SK-N-SH (cell line): ENCODE results near the gene FAM168A. TPM values are rescaled to one million over a fixed set of nuclear protein-coding genes. Genes with fewer than 3 reads are reported as not detected.

ENCODE experiments used
- CTCF ChIA-PET: fragments of 300-600, 350-600 bp; formaldehyde crosslinking; extraction: SDS; loops from one replicate; lab custom pipeline; 2021; lab: Yijun Ruan, JAX
- POLR2A ChIA-PET: fragments of 350-600 bp; sonication (Branson Sonifier 250); formaldehyde crosslinking; extraction: SDS; loops from one replicate; lab custom pipeline; 2020; ENCODE audit warnings: antibody characterized with exemption, inconsistent platforms; lab: Yijun Ruan, JAX
- DNase-seq: peaks from one replicate; pipeline ENCODE4 v3.0.0; 2012
- H2AFZ ChIP-seq: fragments of 200-600 bp; sonication (generic); 2 replicates; pipeline ENCODE4 v1.8.1; 2016; ENCODE audit warnings: antibody characterized with exemption, mild to moderate bottlenecking, low read depth
- H3F3A ChIP-seq: fragments of 200-600 bp; sonication (generic); replicated peaks from 2 replicates; pipeline ENCODE3; 2016; ENCODE audit warnings: antibody characterized with exemption, mild to moderate bottlenecking; ENCODE audit not compliant: insufficient read depth
- H3K27ac ChIP-seq, 2 experiments: fragments of 200-500 bp in 1 of 2; fragments of 200-600 bp in 1 of 2; sonication (Bioruptor generic) in 1 of 2; sonication (generic), shearing (Covaris generic) in 1 of 2; 2 replicates each; pipeline versions ENCODE4 v1.5.1 to v1.6.1; 2014 to 2016; ENCODE audit warnings: low read depth in 2 of 2, inconsistent platforms in 1 of 2, low read length in 1 of 2, mild to moderate bottlenecking in 1 of 2, mixed read lengths in 1 of 2
- H3K27me3 ChIP-seq: fragments of 200-600 bp; sonication (generic), shearing (Covaris generic); 2 replicates; pipeline ENCODE4 v1.6.1; 2016; ENCODE audit warnings: mixed run types; ENCODE audit not compliant: insufficient read depth
- H3K36me3 ChIP-seq, 2 experiments: fragments of 200-500 bp in 1 of 2; fragments of 200-600 bp in 1 of 2; sonication (Bioruptor generic) in 1 of 2; sonication (generic) in 1 of 2; replicated peaks in 1 of 2; 2 replicates each; pipeline versions ENCODE3 to v1.5.1; 2014 to 2016; ENCODE audit warnings: low read length in 1 of 2, mild to moderate bottlenecking in 1 of 2; ENCODE audit not compliant: insufficient read depth in 2 of 2, control insufficient read depth in 1 of 2
- H3K4me1 ChIP-seq, 2 experiments: fragments of 200-500 bp in 1 of 2; fragments of 200-600 bp in 1 of 2; sonication (Bioruptor generic) in 1 of 2; sonication (generic), shearing (Covaris generic) in 1 of 2; 2 replicates each; pipeline versions ENCODE4 v1.5.1 to v1.6.1; 2014 to 2016; ENCODE audit warnings: low read depth in 1 of 2, low read length in 1 of 2, mixed run types in 1 of 2; ENCODE audit not compliant: insufficient read depth in 2 of 2, control insufficient read depth in 1 of 2
- H3K4me2 ChIP-seq: fragments of 200-600 bp; sonication (generic), shearing (Covaris generic); 2 replicates; pipeline ENCODE4 v1.6.1; 2017; ENCODE audit warnings: mixed run types
- H3K4me3 ChIP-seq, 2 experiments: fragments of 200-500 bp in 1 of 2; fragments of 200-600 bp in 1 of 2; sonication (Bioruptor generic) in 1 of 2; sonication (generic), shearing (Covaris generic) in 1 of 2; 2 replicates each; pipeline versions ENCODE4 v1.5.1 to v1.8.1; 2014 to 2016; ENCODE audit warnings: low read depth in 2 of 2, inconsistent platforms in 1 of 2, low read length in 1 of 2, mild to moderate bottlenecking in 1 of 2, mixed read lengths in 1 of 2, moderate library complexity in 1 of 2
- H3K79me2 ChIP-seq: fragments of 200-600 bp; sonication (generic); 2 replicates; pipeline ENCODE4 v1.8.1; 2017; ENCODE audit warnings: mild to moderate bottlenecking; ENCODE audit not compliant: insufficient read depth
- H3K9ac ChIP-seq: fragments of 200-600 bp; sonication (generic); 2 replicates; pipeline ENCODE4 v1.6.1; 2017; ENCODE audit warnings: mixed run types
- H3K9me2 ChIP-seq: fragments of 200-600 bp; sonication (generic); 2 replicates; pipeline ENCODE4 v1.6.1; 2017; ENCODE audit warnings: mixed run types
- H3K9me3 ChIP-seq: fragments of 200-600 bp; sonication (generic); 2 replicates; pipeline ENCODE4 v1.6.1; 2017; ENCODE audit warnings: mixed run types, mild to moderate bottlenecking, moderate library complexity
- H4K20me1 ChIP-seq: fragments of 200-600 bp; sonication (generic); 2 replicates; pipeline ENCODE4 v1.6.1; 2017; ENCODE audit warnings: mild to moderate bottlenecking, mixed run types; ENCODE audit not compliant: insufficient read depth
- CHD2 ChIP-seq: fragments of 150-350 bp; IDR thresholded peaks from 2 replicates; pipeline ENCODE4 v1.6.1; 2018; ENCODE audit warnings: low read length; ENCODE audit not compliant: partially characterized antibody
- EZH2phosphoT487 ChIP-seq: fragments of 200-600 bp; sonication (generic); IDR thresholded peaks from 2 replicates; pipeline ENCODE4 v1.6.1; 2017; ENCODE audit warnings: low read depth, mixed run types, mild to moderate bottlenecking, antibody characterized with exemption, moderate library complexity, borderline replicate concordance
- FOXJ3 ChIP-seq: sonication (generic); formaldehyde crosslinking; IDR thresholded peaks from 2 replicates; pipeline ENCODE4 v1.5.1; 2020; ENCODE audit warnings: mild to moderate bottlenecking, missing genetic modification reagents
- FOXM1 ChIP-seq: IDR thresholded peaks from 2 replicates; pipeline ENCODE4 v1.4.0; 2012; ENCODE audit warnings: low read depth, mild to moderate bottlenecking
- GABPA ChIP-seq: IDR thresholded peaks from 2 replicates; pipeline ENCODE4 v1.4.0; 2012; ENCODE audit warnings: low read depth, mild to moderate bottlenecking
- JUND ChIP-seq: IDR thresholded peaks from 2 replicates; pipeline ENCODE4 v1.4.0; 2012
- MEF2A ChIP-seq: IDR thresholded peaks from 2 replicates; pipeline ENCODE4 v1.4.0; 2012; ENCODE audit warnings: low read depth, borderline replicate concordance
- MXI1 ChIP-seq: IDR thresholded peaks from 2 replicates; pipeline ENCODE4 v1.6.1; 2012; ENCODE audit warnings: mild to moderate bottlenecking, low read depth, low read length, improper control_type of control experiment
- NRF1 ChIP-seq: IDR thresholded peaks from 2 replicates; pipeline ENCODE4 v1.6.1; 2012; ENCODE audit warnings: low read depth, mild to moderate bottlenecking, low read length
- RAD21 ChIP-seq: IDR thresholded peaks from 2 replicates; pipeline ENCODE4 v1.6.1; 2012; ENCODE audit warnings: mild to moderate bottlenecking, low read length
- RFX5 ChIP-seq: IDR thresholded peaks from 2 replicates; pipeline ENCODE4 v1.6.1; 2012; ENCODE audit warnings: mild to moderate bottlenecking, improper control_type of control experiment, low read length
- RXRA ChIP-seq: IDR thresholded peaks from 2 replicates; pipeline ENCODE4 v1.4.0; 2012; ENCODE audit warnings: low read depth, mild to moderate bottlenecking, borderline replicate concordance
- SIN3A ChIP-seq: IDR thresholded peaks from 2 replicates; pipeline ENCODE4 v1.6.1; 2012; ENCODE audit warnings: low read depth, mild to moderate bottlenecking, low read length, moderate library complexity, borderline replicate concordance
- SMC3 ChIP-seq: IDR thresholded peaks from 2 replicates; pipeline ENCODE4 v1.6.1; 2012; ENCODE audit warnings: low read depth, low read length, improper control_type of control experiment
- TAF1 ChIP-seq: IDR thresholded peaks from 2 replicates; pipeline ENCODE4 v1.6.1; 2012; ENCODE audit warnings: low read depth, mild to moderate bottlenecking, low read length, moderate library complexity, borderline replicate concordance
- TCF12 ChIP-seq: IDR thresholded peaks from 2 replicates; pipeline ENCODE4 v1.4.0; 2012
- WGBS: methylation state at CpG from one replicate; pipeline ENCODE4 v1.1.6; 2017; ENCODE audit warnings: low lambda C conversion rate; 5-methylcytosine and 5-hydroxymethylcytosine counted together
- polyA plus RNA-seq, 3 experiments: library from polyadenylated mRNA; depleted of rRNA; stranded (reverse); fragments of >200 nt; gene quantifications; 2 replicates each; pipeline ENCODE4 v1.2.3, GENCODE V29; 2012
- TF ChIP-seq, protein P1 (sequence below): IDR thresholded peaks from 2 replicates; pipeline ENCODE4 v1.4.0; 2012; ENCODE audit warnings: low read depth, borderline replicate concordance
- TF ChIP-seq, protein P2 (sequence below): IDR thresholded peaks from 2 replicates; pipeline ENCODE4 v1.4.0; 2012; ENCODE audit warnings: low read depth
- TF ChIP-seq, protein P3 (sequence below): IDR thresholded peaks from 2 replicates; pipeline ENCODE4; 2012
- TF ChIP-seq, protein P4 (sequence below): IDR thresholded peaks from 2 replicates; pipeline ENCODE4 v1.6.1; 2012; ENCODE audit warnings: mild to moderate bottlenecking, low read depth, low read length, moderate library complexity

The FAM168A gene
- polyA plus RNA-seq, 1 of the 3 experiments (the other 2 are of a cell fraction): 17.8 TPM

DNA sequence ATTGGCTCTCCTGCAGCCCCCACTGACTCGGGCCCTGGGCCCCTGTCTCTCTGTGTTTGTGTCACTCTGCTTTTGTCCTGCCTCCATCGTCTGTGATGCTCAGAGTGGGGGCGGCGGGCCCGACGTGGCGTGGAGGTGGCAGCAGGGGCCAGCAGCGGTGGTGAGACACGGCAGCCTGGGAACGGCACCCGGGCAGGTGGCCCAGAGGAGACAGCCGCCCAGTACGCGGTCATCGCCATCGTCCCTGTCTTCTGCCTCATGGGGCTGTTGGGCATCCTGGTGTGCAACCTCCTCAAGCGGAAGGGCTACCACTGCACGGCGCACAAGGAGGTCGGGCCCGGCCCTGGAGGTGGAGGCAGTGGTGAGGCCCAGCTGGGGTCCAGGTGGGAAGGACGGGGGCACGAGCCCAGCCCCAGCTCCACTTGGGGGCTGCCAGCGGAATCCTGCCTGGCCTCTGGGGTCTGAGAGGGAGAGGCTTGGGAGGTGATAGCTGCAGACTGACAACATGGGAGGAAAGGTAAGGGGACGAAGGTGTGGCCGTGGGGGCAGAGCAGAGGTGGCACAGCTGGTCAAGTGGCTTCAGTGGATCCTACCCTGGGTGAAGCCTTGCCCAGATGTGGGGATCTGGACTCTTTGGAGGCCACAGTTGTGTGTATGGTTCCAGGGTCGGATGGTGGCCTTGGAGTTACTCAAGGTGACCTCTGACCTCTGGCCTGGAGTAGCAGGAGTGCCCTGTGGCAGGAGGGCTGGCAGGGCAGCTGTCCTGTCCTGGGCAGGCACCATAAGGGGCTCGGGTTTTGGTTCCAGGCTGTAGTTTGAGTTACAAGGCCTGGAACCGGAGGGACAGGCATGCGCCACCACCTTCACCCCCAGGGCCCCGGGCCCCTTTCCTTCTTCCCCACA lies 205.6 kb downstream of the FAM168A start:
- no peak overlapping the region for H3K4me3 ChIP-seq
- peaks cover 5% of the 10 kb centered on the region for H3F3A ChIP-seq
- H3K27ac ChIP-seq: no peak overlapping the region
- H3K27me3 ChIP-seq: no peaks in the 10 kb centered on the region
- H3K9me3 ChIP-seq: no peaks in the 10 kb centered on the region
- ChIA-PET POLR2A (no interaction called here), CTCF (interaction anchor here (0.6 to 10.0 kb wide), 30 partner anchors 8 to 294 kb away, joined by 3 to 144 read pairs (median 7); partner anchors contain the start of gene RELT)
- TF ChIP-seq EZH2phosphoT487 (no peak), FOXJ3 (no peak), SIN3A (no peak), CHD2 (no peak), RAD21 (no peak), MXI1 (no peak), RFX5 (no peak), FOXM1 (no peak), GABPA (no peak), TAF1 (no peak), TCF12 (no peak), MEF2A (no peak)
- TF ChIP-seq, protein P1, sequence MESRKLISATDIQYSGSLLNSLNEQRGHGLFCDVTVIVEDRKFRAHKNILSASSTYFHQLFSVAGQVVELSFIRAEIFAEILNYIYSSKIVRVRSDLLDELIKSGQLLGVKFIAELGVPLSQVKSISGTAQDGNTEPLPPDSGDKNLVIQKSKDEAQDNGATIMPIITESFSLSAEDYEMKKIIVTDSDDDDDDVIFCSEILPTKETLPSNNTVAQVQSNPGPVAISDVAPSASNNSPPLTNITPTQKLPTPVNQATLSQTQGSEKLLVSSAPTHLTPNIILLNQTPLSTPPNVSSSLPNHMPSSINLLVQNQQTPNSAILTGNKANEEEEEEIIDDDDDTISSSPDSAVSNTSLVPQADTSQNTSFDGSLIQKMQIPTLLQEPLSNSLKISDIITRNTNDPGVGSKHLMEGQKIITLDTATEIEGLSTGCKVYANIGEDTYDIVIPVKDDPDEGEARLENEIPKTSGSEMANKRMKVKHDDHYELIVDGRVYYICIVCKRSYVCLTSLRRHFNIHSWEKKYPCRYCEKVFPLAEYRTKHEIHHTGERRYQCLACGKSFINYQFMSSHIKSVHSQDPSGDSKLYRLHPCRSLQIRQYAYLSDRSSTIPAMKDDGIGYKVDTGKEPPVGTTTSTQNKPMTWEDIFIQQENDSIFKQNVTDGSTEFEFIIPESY: no peak
- TF ChIP-seq, protein P2, sequence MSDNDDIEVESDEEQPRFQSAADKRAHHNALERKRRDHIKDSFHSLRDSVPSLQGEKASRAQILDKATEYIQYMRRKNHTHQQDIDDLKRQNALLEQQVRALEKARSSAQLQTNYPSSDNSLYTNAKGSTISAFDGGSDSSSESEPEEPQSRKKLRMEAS: no peak
- 93% methylated on average over 29 of the region's 31 CpGs for WGBS
- no peaks in the 10 kb centered on the region for H3K9me2 ChIP-seq
- H3K4me2 ChIP-seq: no peak overlapping the region
- H4K20me1 ChIP-seq: peaks cover 8% of the 10 kb centered on the region; the same call in 1 of the 2 replicates
- H3K79me2 ChIP-seq: peaks cover 8% of the 10 kb centered on the region
- no peak overlapping the region for H2AFZ ChIP-seq
- no peak for DNase-seq
- H3K36me3 ChIP-seq: no peaks in the 10 kb centered on the region
- H3K4me1 ChIP-seq: peaks cover 0 to 12% of the 10 kb centered on the region in 2 experiments; a peak in 1 of 4 replicates
- H3K9ac ChIP-seq: no peak overlapping the region

DNA sequence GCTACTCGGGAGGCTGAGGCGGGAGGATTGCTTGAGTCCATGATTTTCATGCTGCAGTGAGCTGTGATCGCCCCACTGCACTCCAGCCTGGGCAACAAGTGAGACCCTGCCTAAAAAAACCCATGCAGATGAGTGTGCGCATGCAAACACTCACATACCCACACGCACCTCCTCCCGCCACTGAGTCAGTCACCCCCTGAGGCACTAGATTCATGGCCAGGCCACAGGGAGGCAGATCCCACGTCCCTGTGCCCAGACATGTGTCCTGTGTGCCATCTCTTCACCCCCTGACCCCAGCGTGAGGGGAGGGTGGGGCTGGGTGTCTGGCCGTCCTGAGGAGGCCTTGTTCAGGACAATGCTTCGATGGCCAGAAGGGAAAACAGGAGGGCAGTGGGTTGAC lies 206.2 kb downstream of the FAM168A start:
- no peak for TF ChIP-seq CHD2
- TF ChIP-seq NRF1: no peak
- no peak for TF ChIP-seq RXRA
- TF ChIP-seq FOXJ3: no peak
- no peak for TF ChIP-seq JUND
- TF ChIP-seq SMC3: no peak
- no peak for TF ChIP-seq MXI1
- TF ChIP-seq SIN3A: no peak
- TF ChIP-seq, protein P3, sequence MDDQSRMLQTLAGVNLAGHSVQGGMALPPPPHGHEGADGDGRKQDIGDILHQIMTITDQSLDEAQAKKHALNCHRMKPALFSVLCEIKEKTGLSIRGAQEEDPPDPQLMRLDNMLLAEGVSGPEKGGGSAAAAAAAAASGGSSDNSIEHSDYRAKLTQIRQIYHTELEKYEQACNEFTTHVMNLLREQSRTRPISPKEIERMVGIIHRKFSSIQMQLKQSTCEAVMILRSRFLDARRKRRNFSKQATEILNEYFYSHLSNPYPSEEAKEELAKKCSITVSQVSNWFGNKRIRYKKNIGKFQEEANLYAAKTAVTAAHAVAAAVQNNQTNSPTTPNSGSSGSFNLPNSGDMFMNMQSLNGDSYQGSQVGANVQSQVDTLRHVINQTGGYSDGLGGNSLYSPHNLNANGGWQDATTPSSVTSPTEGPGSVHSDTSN: no peak
- TF ChIP-seq, protein P4, sequence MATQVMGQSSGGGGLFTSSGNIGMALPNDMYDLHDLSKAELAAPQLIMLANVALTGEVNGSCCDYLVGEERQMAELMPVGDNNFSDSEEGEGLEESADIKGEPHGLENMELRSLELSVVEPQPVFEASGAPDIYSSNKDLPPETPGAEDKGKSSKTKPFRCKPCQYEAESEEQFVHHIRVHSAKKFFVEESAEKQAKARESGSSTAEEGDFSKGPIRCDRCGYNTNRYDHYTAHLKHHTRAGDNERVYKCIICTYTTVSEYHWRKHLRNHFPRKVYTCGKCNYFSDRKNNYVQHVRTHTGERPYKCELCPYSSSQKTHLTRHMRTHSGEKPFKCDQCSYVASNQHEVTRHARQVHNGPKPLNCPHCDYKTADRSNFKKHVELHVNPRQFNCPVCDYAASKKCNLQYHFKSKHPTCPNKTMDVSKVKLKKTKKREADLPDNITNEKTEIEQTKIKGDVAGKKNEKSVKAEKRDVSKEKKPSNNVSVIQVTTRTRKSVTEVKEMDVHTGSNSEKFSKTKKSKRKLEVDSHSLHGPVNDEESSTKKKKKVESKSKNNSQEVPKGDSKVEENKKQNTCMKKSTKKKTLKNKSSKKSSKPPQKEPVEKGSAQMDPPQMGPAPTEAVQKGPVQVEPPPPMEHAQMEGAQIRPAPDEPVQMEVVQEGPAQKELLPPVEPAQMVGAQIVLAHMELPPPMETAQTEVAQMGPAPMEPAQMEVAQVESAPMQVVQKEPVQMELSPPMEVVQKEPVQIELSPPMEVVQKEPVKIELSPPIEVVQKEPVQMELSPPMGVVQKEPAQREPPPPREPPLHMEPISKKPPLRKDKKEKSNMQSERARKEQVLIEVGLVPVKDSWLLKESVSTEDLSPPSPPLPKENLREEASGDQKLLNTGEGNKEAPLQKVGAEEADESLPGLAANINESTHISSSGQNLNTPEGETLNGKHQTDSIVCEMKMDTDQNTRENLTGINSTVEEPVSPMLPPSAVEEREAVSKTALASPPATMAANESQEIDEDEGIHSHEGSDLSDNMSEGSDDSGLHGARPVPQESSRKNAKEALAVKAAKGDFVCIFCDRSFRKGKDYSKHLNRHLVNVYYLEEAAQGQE: no peak
- no peak overlapping the region for H2AFZ ChIP-seq
- no peak for DNase-seq
- H3K27ac ChIP-seq: no peak overlapping the region
- peaks cover 8% of the 10 kb centered on the region; the same call in 1 of the 2 replicates for H4K20me1 ChIP-seq
- H3K4me2 ChIP-seq: no peak overlapping the region
- H3K4me3 ChIP-seq: no peak overlapping the region
- H3K36me3 ChIP-seq: no peaks in the 10 kb centered on the region
- POLR2A ChIA-PET: no interaction called here
- peaks cover 15% of the 10 kb centered on the region for H3K79me2 ChIP-seq
- 92% methylated on average over 8 of the region's 10 CpGs for WGBS
- H3K9me3 ChIP-seq: no peaks in the 10 kb centered on the region
- no peaks in the 10 kb centered on the region for H3K9me2 ChIP-seq
- no peaks in the 10 kb centered on the region for H3F3A ChIP-seq
- H3K27me3 ChIP-seq: no peaks in the 10 kb centered on the region
- H3K9ac ChIP-seq: no peak overlapping the region
- H3K4me1 ChIP-seq: peaks cover 0 to 14% of the 10 kb centered on the region in 2 experiments; a peak in 1 of 4 replicates
- CTCF ChIA-PET: interaction anchor here (3.1 to 10.0 kb wide), 5 partner anchors 12 to 270 kb away, joined by 10 to 144 read pairs (median 29); no protein-coding TSS in a partner anchor
